Fibroblast of skin of right biceps (primary cell): ENCODE data around the gene TGFBR2.
"Not testable (repeated sequence)": the region's sequence is repeated elsewhere in the genome, so short reads cannot be mapped to it uniquely, and the experiment has no call there.

ENCODE experiments used
- DNase-seq: peaks from one replicate; pipeline ENCODE4 v3.0.0-alpha.2; 2013

TGFBR2 gene

GRCh38 chr3:30620402-30621360 lies 14.3 kb downstream of the TGFBR2 start:
- no peak for DNase-seq

- DNase-seq: no peak
Measured at GRCh38 chr3:30621576-30621975, 15.2 kb downstream of the TGFBR2 start.

- no peak for DNase-seq
Measured at GRCh38 chr3:30622047-30622545, 15.7 kb downstream of the TGFBR2 start.

GRCh38 chr3:30622790-30623189 lies 16.4 kb downstream of the TGFBR2 start:
- DNase-seq: no peak

- peak; percentile 73 for DNase-seq
Measured at GRCh38 chr3:30623351-30623750, 16.9 kb downstream of the TGFBR2 start.

GRCh38 chr3:30624480-30624879 lies 18.1 kb downstream of the TGFBR2 start:
- not testable (repeated sequence) for DNase-seq

GRCh38 chr3:30625541-30626438 lies 19.4 kb downstream of the TGFBR2 start:
- DNase-seq: peak; percentile 63

GRCh38 chr3:30626443-30627180 lies 20.2 kb downstream of the TGFBR2 start:
- DNase-seq: peak; percentile 56

- no peak for DNase-seq
Measured at GRCh38 chr3:30628205-30628900, 22.0 kb downstream of the TGFBR2 start.

GRCh38 chr3:30628901-30629590 lies 22.6 kb downstream of the TGFBR2 start:
- DNase-seq: no peak

- no peak for DNase-seq
Measured at GRCh38 chr3:30629746-30630145, 23.3 kb downstream of the TGFBR2 start.

- DNase-seq: peak; percentile 29
Measured at GRCh38 chr3:30630238-30631030, 24.0 kb downstream of the TGFBR2 start.

GRCh38 chr3:30631243-30631904 lies 25.0 kb downstream of the TGFBR2 start:
- DNase-seq: no peak

- DNase-seq: no peak
Measured at GRCh38 chr3:30632065-30632464, 25.7 kb downstream of the TGFBR2 start.

GRCh38 chr3:30632521-30632920 lies 26.1 kb downstream of the TGFBR2 start:
- no peak for DNase-seq

- no peak for DNase-seq
Measured at GRCh38 chr3:30633718-30634117, 27.3 kb downstream of the TGFBR2 start.

GRCh38 chr3:30634761-30635735 lies 28.6 kb downstream of the TGFBR2 start:
- DNase-seq: no peak
